ENCODE data around the gene TSPAN18. TPM values are rescaled to one million over a fixed set of nuclear protein-coding genes. Genes with fewer than 3 reads are reported as not detected.

Gene TSPAN18
- total RNA-seq, 2 donors from 2014 or later = 3.4 to 13.4 TPM

GRCh38 chr11:44819346-44819745 lies 92.6 kb downstream of the TSPAN18 start:
- Histone ChIP-seq H3K9me3 (no peaks in the 10 kb centered on the region), H3K9ac (ENCODE audit: low read depth in 2 of 2, low read length in 2 of 2) (no peak overlapping the region), H3K4me3 (no peak overlapping the region), H3K4me1 (no peaks in the 10 kb centered on the region), H3K27ac (no peak overlapping the region), H3K36me3 (no peaks in the 10 kb centered on the region), H3K27me3 (no peaks in the 10 kb centered on the region)
- no peak for DNase-seq
- intact Hi-C loops (cut with DNase I) = no loop called here
- TF ChIP-seq, protein P1, sequence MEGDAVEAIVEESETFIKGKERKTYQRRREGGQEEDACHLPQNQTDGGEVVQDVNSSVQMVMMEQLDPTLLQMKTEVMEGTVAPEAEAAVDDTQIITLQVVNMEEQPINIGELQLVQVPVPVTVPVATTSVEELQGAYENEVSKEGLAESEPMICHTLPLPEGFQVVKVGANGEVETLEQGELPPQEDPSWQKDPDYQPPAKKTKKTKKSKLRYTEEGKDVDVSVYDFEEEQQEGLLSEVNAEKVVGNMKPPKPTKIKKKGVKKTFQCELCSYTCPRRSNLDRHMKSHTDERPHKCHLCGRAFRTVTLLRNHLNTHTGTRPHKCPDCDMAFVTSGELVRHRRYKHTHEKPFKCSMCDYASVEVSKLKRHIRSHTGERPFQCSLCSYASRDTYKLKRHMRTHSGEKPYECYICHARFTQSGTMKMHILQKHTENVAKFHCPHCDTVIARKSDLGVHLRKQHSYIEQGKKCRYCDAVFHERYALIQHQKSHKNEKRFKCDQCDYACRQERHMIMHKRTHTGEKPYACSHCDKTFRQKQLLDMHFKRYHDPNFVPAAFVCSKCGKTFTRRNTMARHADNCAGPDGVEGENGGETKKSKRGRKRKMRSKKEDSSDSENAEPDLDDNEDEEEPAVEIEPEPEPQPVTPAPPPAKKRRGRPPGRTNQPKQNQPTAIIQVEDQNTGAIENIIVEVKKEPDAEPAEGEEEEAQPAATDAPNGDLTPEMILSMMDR (IDR thresholded peaks at IDR 0.05) = no peak

- intact Hi-C loops (cut with DNase I) = no loop called here
- TF ChIP-seq, protein P1 (IDR thresholded peaks at IDR 0.05) = no peak
- no peak for DNase-seq
- Histone ChIP-seq H3K4me1 (no peaks in the 10 kb centered on the region), H3K4me3 (no peak overlapping the region), H3K9me3 (no peaks in the 10 kb centered on the region), H3K9ac (ENCODE audit: low read depth in 2 of 2, low read length in 2 of 2) (no peak overlapping the region), H3K27me3 (no peaks in the 10 kb centered on the region), H3K27ac (no peak overlapping the region), H3K36me3 (no peaks in the 10 kb centered on the region)
These were observed 95.6 kb downstream of the TSPAN18 start for GRCh38 chr11:44822369-44822768.

DNA sequence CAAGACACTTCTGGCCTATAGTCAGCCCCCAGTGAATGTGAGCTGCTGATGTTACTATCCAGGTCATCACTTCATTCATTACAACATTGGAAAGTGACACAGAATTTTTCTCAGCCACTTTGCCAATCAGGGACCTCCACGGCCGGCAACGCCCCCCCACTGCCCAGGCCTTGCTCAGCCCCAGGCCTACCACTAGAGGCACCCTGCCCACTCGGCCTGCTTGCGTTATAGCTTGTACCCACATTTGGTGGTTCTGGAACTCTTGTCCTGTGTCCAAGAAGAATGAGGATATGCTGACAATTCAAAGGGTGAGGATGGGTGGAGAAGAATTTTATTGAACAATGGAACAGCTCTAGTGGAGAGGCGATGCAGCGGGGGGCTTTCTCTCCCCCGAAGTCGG lies 96.2 kb downstream of the TSPAN18 start:
- intact Hi-C loops (cut with DNase I) = no loop called here
- H3K36me3 ChIP-seq = no peaks in the 10 kb centered on the region
- no peak overlapping the region for H3K9ac ChIP-seq (ENCODE audit: low read depth in 2 of 2, low read length in 2 of 2)
- H3K27ac ChIP-seq = no peak overlapping the region
- no peak overlapping the region for H3K4me3 ChIP-seq
- DNase-seq = no peak
- TF ChIP-seq, protein P1 (IDR thresholded peaks at IDR 0.05) = no peak
- H3K4me1 ChIP-seq = no peaks in the 10 kb centered on the region
- H3K27me3 ChIP-seq = no peaks in the 10 kb centered on the region
- H3K9me3 ChIP-seq = no peaks in the 10 kb centered on the region

DNA sequence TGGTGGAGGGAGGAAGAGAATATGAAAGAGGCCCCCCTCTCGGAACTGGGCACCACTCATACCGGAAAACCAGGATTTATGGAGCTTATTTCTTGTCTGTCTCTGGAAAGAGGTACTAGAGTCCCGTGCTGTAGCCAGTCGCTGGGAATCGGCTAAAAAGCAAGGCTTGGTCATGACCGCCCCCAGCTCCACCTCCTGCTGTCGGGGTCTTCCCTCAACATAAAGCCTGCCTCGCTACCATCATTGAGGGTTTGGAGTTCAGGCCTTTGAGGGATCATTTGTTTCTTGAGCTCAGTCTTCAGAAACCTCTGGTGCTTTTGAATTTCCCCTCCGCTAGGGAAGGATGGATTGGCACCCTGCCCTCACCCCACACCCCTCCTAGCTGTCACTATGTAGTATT lies 97.1 kb downstream of the TSPAN18 start:
- no peaks in the 10 kb centered on the region for H3K27me3 ChIP-seq
- no peaks in the 10 kb centered on the region for H3K36me3 ChIP-seq
- DNase-seq = no peak
- H3K4me1 ChIP-seq = no peaks in the 10 kb centered on the region
- H3K27ac ChIP-seq = no peak overlapping the region
- no peak overlapping the region for H3K9ac ChIP-seq (ENCODE audit: low read depth in 2 of 2, low read length in 2 of 2)
- H3K9me3 ChIP-seq = no peaks in the 10 kb centered on the region
- intact Hi-C loops (cut with DNase I) = no loop called here
- no peak overlapping the region for H3K4me3 ChIP-seq
- TF ChIP-seq, protein P1 (IDR thresholded peaks at IDR 0.05) = no peak

- Histone ChIP-seq H3K27me3 (no peaks in the 10 kb centered on the region), H3K4me3 (no peak overlapping the region), H3K27ac (no peak overlapping the region), H3K9ac (ENCODE audit: low read depth in 2 of 2, low read length in 2 of 2) (no peak overlapping the region), H3K36me3 (no peaks in the 10 kb centered on the region), H3K9me3 (no peaks in the 10 kb centered on the region), H3K4me1 (no peaks in the 10 kb centered on the region)
- TF ChIP-seq, protein P1 (IDR thresholded peaks at IDR 0.05) = no peak
- DNase-seq = no peak
- intact Hi-C loops (cut with DNase I) = no loop called here
These were observed 97.5 kb downstream of the TSPAN18 start for GRCh38 chr11:44824300-44824704.

Data from colonic mucosa (tissue), 4 donors.